GM10248 (cell line): ENCODE results near the gene CACNA1B.

Experiments used
- CTCF ChIA-PET: fragments of 300-600 bp; sonication (Branson Sonifier 250); formaldehyde crosslinking; extraction: SDS; loops from one replicate; lab custom pipeline; 2021; ENCODE audit warnings: antibody characterized with exemption; lab: Yijun Ruan, JAX
- POLR2A ChIA-PET: fragments of 350-650 bp; sonication (Branson Sonifier 250); formaldehyde crosslinking; extraction: SDS; loops from one replicate; lab custom pipeline; 2020; ENCODE audit warnings: antibody characterized with exemption; lab: Yijun Ruan, JAX
- DNase-seq: peaks from one replicate; pipeline ENCODE4 v3.0.0; 2012; ENCODE audit errors: extremely low spot score
- CTCF ChIP-seq: IDR thresholded peaks from 2 replicates; pipeline ENCODE4 v1.5.1; 2012; ENCODE audit warnings: mild to moderate bottlenecking, low read depth; ENCODE audit errors: extremely low read depth, missing control alignments, control extremely low read depth

The CACNA1B gene

GRCh38 chr9:137833721-137834613 is 43.6 kb upstream of the CACNA1B start:
- POLR2A ChIA-PET, result no interaction called here
- TF ChIP-seq CTCF, result no peak
- CTCF ChIA-PET, result no interaction called here

GRCh38 chr9:137834846-137835546 is 42.6 kb upstream of the CACNA1B start:
- ChIA-PET POLR2A (no interaction called here), CTCF (no interaction called here)
- DNase-seq, result no peak
- no peak for TF ChIP-seq CTCF

More at GRCh38 chr9:137833721-137834613, 43.6 kb upstream of the CACNA1B start:
- no peak for DNase-seq

- POLR2A ChIA-PET, result no interaction called here
- DNase-seq, result no peak
- CTCF ChIA-PET, result interaction anchor here (1.2 kb wide), 1 partner anchor 163 kb away, joined by 3 read pairs; no protein-coding TSS in a partner anchor
- TF ChIP-seq CTCF, result no peak
Measured at GRCh38 chr9:137836151-137836830, 41.3 kb upstream of the CACNA1B start.

GRCh38 chr9:137836831-137837241 is 40.7 kb upstream of the CACNA1B start:
- DNase-seq, result no peak
- POLR2A ChIA-PET, result no interaction called here
- TF ChIP-seq CTCF, result no peak
- CTCF ChIA-PET, result interaction anchor here (1.2 kb wide), 1 partner anchor 164 kb away, joined by 3 read pairs; no protein-coding TSS in a partner anchor

- CTCF ChIA-PET, result interaction anchor here (1.2 kb wide), 1 partner anchor 165 kb away, joined by 3 read pairs; no protein-coding TSS in a partner anchor
Measured at GRCh38 chr9:137837345-137838278, 40.0 kb upstream of the CACNA1B start.

More at GRCh38 chr9:137837345-137838278, 40.0 kb upstream of the CACNA1B start:
- POLR2A ChIA-PET, result no interaction called here
- no peak for DNase-seq
- TF ChIP-seq CTCF, result no peak
